ENCODE data around the gene RETREG3.

DNA sequence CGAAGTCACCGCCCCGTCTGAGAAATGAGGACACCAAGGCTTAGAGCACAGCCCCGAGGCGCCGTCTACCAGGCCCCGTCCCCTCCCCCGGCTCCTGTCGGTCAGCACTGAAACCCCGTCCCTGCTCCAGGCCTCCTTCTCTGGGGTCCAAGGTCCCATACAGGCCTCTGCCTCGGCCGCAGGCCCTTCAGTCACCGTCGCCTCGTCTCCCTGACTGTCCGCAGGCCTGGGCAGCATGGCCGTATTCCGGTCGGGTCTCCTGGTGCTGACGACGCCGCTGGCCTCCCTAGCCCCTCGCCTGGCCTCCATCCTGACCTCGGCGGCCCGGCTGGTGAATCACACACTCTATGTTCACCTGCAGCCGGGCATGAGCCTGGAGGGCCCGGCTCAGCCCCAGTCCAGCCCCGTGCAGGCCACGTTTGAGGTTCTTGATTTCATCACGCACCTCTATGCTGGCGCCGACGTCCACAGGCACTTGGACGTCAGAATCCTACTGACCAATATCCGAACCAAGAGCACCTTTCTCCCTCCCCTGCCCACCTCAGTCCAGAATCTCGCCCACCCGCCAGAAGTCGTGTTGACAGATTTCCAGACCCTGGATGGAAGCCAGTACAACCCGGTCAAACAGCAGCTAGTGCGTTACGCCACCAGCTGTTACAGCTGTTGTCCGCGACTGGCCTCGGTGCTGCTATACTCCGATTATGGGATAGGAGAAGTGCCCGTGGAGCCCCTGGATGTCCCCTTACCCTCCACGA, 46.6 kb downstream of the RETREG3 start:
- no peak for TF ChIP-seq EP300 (IDR thresholded peaks at IDR 0.05; ENCODE audit: borderline replicate concordance in 1 of 2, low read depth in 1 of 2, low read length in 1 of 2)
- TF ChIP-seq TEAD4 (IDR thresholded peaks at IDR 0.05; ENCODE audit: borderline replicate concordance, insufficient read depth), result no peak
- TF ChIP-seq TCF12 (IDR thresholded peaks at IDR 0.05), result no peak
- TF ChIP-seq CTCF (IDR thresholded peaks at IDR 0.05), result no peak
- TF ChIP-seq, protein P1, sequence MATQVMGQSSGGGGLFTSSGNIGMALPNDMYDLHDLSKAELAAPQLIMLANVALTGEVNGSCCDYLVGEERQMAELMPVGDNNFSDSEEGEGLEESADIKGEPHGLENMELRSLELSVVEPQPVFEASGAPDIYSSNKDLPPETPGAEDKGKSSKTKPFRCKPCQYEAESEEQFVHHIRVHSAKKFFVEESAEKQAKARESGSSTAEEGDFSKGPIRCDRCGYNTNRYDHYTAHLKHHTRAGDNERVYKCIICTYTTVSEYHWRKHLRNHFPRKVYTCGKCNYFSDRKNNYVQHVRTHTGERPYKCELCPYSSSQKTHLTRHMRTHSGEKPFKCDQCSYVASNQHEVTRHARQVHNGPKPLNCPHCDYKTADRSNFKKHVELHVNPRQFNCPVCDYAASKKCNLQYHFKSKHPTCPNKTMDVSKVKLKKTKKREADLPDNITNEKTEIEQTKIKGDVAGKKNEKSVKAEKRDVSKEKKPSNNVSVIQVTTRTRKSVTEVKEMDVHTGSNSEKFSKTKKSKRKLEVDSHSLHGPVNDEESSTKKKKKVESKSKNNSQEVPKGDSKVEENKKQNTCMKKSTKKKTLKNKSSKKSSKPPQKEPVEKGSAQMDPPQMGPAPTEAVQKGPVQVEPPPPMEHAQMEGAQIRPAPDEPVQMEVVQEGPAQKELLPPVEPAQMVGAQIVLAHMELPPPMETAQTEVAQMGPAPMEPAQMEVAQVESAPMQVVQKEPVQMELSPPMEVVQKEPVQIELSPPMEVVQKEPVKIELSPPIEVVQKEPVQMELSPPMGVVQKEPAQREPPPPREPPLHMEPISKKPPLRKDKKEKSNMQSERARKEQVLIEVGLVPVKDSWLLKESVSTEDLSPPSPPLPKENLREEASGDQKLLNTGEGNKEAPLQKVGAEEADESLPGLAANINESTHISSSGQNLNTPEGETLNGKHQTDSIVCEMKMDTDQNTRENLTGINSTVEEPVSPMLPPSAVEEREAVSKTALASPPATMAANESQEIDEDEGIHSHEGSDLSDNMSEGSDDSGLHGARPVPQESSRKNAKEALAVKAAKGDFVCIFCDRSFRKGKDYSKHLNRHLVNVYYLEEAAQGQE (IDR thresholded peaks at IDR 0.05; ENCODE audit: low read depth, low read length), result no peak
- TF ChIP-seq NRF1 (IDR thresholded peaks at IDR 0.05; ENCODE audit: low read depth, low read length), result no peak
- TF ChIP-seq MAX (IDR thresholded peaks at IDR 0.05; ENCODE audit: low read depth), result no peak
- TF ChIP-seq RCOR1 (IDR thresholded peaks at IDR 0.05; ENCODE audit: low read length), result no peak
- TF ChIP-seq IRF3 (IDR thresholded peaks at IDR 0.05; ENCODE audit: low read depth, low read length), result no peak
- no peak for TF ChIP-seq FOXM1 (IDR thresholded peaks at IDR 0.05; ENCODE audit: low read depth)
- no peak for TF ChIP-seq GABPA (IDR thresholded peaks at IDR 0.05; ENCODE audit: low read depth)
- no peak for TF ChIP-seq POLR2AphosphoS5 (IDR thresholded peaks at IDR 0.05; ENCODE audit: low read depth, low read length)
